RWPE2 (cell line): ENCODE results near the gene TBKBP1.
A peak's percentile ranks its signal among the peaks of the same experiment; 100 is the strongest.

Experiments
- ATAC-seq: fragments of 200-7000 bp; cut with Tn5 transposase; 3 replicates; pipeline ENCODE4 v1.9.1; 2021; ENCODE audit warnings: low read depth
- DNase-seq: peaks from one replicate; pipeline ENCODE4 v3.0.0-alpha.2; 2020; ENCODE audit warnings: low spot score
- H3K27ac ChIP-seq: fragments of 450-650 bp; 2 replicates; pipeline ENCODE4 v1.5.1; 2017; ENCODE audit warnings: mild to moderate bottlenecking; ENCODE audit not compliant: poor library complexity, severe bottlenecking
- H3K27me3 ChIP-seq: fragments of 250-450 bp; sonication (Bioruptor Pico); 2 replicates; pipeline ENCODE4 v1.5.1; 2021; ENCODE audit warnings: mild to moderate bottlenecking, moderate library complexity; ENCODE audit not compliant: insufficient read depth, poor library complexity, severe bottlenecking
- H3K36me3 ChIP-seq: fragments of 250-450 bp; sonication (Bioruptor Pico); 2 replicates; pipeline ENCODE4 v1.5.1; 2020; ENCODE audit warnings: low read depth, mild to moderate bottlenecking, moderate library complexity
- H3K4me1 ChIP-seq: fragments of 250-450 bp; sonication (Bioruptor Pico); 2 replicates; pipeline ENCODE4 v1.5.1; 2021; ENCODE audit warnings: mild to moderate bottlenecking, moderate library complexity; ENCODE audit not compliant: insufficient read depth, poor library complexity, severe bottlenecking
- H3K4me3 ChIP-seq: fragments of 250-450 bp; sonication (Bioruptor Pico); 2 replicates; pipeline ENCODE4 v1.5.1; 2021; ENCODE audit warnings: mild to moderate bottlenecking, moderate library complexity; ENCODE audit not compliant: severe bottlenecking
- H3K9me3 ChIP-seq: fragments of 250-450 bp; sonication (Bioruptor Pico); 2 replicates; pipeline ENCODE4 v1.5.1; 2021; ENCODE audit warnings: mild to moderate bottlenecking, moderate library complexity; ENCODE audit not compliant: severe bottlenecking
- TF ChIP-seq, protein P1 (sequence below): fragments of 450-650 bp; IDR thresholded peaks from one replicate; pipeline ENCODE4 v1.5.1; 2017; ENCODE audit warnings: mild to moderate bottlenecking, moderate library complexity; ENCODE audit not compliant: poor library complexity, severe bottlenecking

Gene TBKBP1

DNA sequence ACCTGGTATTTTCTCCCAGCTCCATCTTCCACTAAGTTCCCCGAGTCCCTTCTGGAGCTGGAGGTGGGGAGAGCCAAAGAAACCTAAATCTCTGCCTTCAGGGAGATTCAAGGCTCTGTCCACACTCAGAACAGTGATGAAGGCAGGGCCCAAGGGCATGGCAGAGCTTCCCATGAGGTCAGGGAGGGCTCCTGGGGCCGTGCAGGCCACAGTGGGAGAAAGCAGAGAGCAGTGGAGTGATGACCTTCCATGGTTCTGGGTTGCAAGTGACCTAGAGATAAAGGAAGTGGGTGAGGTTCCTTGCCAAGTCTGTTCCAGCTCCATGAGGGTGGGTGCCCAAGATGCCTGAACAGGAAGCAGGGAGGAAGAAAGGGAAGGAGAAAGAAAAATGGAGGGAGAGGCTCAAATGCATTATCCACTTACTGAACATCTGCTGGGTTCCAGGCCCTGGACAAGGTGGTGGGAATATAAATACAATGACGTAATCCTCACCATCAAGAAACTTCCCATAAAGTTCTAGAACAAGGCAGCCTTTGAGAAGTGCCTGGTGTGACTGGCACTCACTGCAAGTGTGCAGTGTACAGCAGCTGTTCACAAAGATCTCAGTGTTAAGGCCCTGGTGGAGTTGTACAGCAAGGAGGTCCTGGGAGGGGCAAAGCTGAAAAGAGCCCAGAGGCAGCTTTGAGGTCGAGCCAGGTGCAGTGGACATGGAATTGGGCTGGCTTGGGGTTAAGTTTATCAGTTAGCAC lies 13.3 kb downstream of the TBKBP1 start:
- no peaks in the 10 kb centered on the region for H3K9me3 ChIP-seq
- no peaks in the 10 kb centered on the region for H3K4me1 ChIP-seq
- no peaks in the 10 kb centered on the region for H3K27me3 ChIP-seq
- DNase-seq (no peak), ATAC-seq (no peak)
- H3K36me3 ChIP-seq: no peaks in the 10 kb centered on the region
- TF ChIP-seq, protein P1, sequence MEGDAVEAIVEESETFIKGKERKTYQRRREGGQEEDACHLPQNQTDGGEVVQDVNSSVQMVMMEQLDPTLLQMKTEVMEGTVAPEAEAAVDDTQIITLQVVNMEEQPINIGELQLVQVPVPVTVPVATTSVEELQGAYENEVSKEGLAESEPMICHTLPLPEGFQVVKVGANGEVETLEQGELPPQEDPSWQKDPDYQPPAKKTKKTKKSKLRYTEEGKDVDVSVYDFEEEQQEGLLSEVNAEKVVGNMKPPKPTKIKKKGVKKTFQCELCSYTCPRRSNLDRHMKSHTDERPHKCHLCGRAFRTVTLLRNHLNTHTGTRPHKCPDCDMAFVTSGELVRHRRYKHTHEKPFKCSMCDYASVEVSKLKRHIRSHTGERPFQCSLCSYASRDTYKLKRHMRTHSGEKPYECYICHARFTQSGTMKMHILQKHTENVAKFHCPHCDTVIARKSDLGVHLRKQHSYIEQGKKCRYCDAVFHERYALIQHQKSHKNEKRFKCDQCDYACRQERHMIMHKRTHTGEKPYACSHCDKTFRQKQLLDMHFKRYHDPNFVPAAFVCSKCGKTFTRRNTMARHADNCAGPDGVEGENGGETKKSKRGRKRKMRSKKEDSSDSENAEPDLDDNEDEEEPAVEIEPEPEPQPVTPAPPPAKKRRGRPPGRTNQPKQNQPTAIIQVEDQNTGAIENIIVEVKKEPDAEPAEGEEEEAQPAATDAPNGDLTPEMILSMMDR: no peak
- H3K27ac ChIP-seq: no peak overlapping the region
- H3K4me3 ChIP-seq: no peak overlapping the region

DNA sequence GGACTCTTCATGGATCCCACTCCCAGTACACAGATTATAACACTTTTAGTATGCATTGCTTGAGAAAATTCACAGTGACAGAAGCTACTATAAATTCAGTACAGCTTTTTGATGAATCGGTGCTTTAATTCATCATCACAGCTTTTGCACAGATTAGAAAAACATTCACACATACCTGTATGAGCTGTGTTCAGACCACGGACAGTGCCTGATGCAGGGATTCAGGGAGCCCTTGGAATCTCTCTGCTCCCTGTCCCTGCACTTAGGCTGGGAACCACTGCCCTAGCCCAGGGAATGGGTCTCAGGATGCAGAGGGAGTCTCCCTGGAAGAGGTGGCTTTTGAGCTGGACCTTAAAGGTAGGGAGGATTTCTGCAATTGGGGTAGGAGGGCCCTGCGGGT lies 13.9 kb downstream of the TBKBP1 start:
- no peaks in the 10 kb centered on the region for H3K36me3 ChIP-seq
- H3K9me3 ChIP-seq: no peaks in the 10 kb centered on the region
- H3K27me3 ChIP-seq: no peaks in the 10 kb centered on the region
- no peak for DNase-seq
- H3K4me3 ChIP-seq: no peak overlapping the region
- H3K4me1 ChIP-seq: no peaks in the 10 kb centered on the region
- no peak for ATAC-seq
- TF ChIP-seq, protein P1: no peak
- H3K27ac ChIP-seq: no peak overlapping the region

DNA sequence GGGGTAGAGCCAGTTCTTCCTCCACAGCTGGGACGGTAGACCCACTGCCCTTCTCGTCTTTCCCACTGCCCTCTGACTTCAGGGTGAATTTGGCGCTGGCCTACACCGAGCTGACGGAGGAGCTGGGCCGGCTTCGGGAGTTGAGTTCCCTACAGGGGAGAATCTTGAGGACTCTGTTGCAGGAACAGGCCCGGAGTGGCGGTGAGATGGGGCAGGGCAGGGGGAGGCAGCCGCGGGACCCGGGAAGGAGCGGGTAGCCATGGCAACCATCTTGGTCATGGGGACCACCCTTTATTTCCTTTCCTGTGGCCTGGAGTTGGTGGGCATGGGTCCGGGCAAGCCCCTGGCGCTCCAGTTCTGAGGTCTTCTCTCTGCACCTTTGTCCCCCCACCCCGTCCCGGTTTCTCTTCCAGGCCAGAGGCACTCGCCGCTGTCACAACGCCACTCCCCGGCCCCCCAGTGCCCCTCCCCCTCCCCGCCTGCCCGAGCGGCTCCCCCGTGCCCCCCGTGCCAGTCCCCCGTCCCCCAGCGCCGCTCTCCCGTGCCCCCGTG lies 14.4 kb downstream of the TBKBP1 start:
- DNase-seq: no peak
- TF ChIP-seq, protein P1: no peak
- no peak overlapping the region for H3K27ac ChIP-seq
- H3K36me3 ChIP-seq: no peaks in the 10 kb centered on the region
- no peaks in the 10 kb centered on the region for H3K9me3 ChIP-seq
- ATAC-seq: no peak
- no peaks in the 10 kb centered on the region for H3K4me1 ChIP-seq
- H3K27me3 ChIP-seq: peaks cover 2% of the 10 kb centered on the region
- H3K4me3 ChIP-seq: no peak overlapping the region

DNA sequence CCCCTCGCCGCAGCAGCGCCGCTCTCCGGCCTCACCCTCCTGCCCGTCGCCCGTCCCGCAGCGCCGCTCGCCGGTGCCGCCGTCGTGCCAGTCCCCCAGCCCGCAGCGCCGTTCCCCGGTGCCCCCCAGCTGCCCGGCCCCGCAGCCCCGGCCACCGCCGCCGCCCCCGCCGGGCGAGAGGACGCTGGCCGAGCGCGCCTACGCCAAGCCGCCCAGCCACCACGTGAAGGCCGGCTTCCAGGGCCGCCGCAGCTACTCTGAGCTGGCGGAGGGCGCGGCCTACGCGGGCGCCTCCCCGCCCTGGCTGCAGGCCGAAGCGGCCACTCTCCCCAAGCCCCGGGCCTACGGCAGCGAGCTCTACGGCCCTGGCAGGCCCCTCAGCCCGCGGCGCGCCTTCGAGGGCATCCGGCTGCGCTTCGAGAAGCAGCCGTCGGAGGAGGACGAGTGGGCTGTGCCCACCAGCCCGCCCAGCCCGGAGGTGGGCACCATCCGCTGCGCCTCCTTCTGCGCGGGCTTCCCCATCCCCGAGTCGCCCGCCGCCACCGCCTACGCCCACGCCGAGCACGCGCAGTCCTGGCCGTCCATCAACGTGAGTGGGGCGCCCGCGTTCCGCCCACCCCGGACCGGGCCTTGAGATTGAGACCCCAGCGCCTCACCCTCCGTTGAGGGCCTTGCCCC lies 15.0 kb downstream of the TBKBP1 start:
- Histone ChIP-seq H3K36me3 (no peaks in the 10 kb centered on the region), H3K4me1 (no peaks in the 10 kb centered on the region), H3K9me3 (no peaks in the 10 kb centered on the region), H3K27me3 (peaks cover 8% of the 10 kb centered on the region), H3K27ac (no peak overlapping the region), H3K4me3 (no peak overlapping the region)
- DNase-seq (no peak), ATAC-seq (peak; percentile 58)
- TF ChIP-seq, protein P1: no peak
